Testis (tissue), 2 donors: Measurements from ENCODE around the gene EXOSC1.
"Not testable (repeated sequence)": the region's sequence is repeated elsewhere in the genome, so short reads cannot be mapped to it uniquely, and the experiment has no call there.

Experiments used
- POLR2A ChIP-seq: fragments of 450-650 bp; IDR thresholded peaks from one replicate; pipeline ENCODE4 v1.6.1; 2017; ENCODE audit warnings: antibody characterized with exemption, mild to moderate bottlenecking, moderate library complexity
- TF ChIP-seq, protein P1 (sequence below), 3 experiments: fragments of 450-650 bp in 2 of 3; fragments of 200-600 bp in 1 of 3; sonication (generic) in 1 of 3; IDR thresholded peaks; one replicate each; pipeline ENCODE4 v1.5.1; 2016 to 2019; ENCODE audit warnings: antibody characterized with exemption in 3 of 3, mild to moderate bottlenecking in 2 of 3, moderate library complexity in 1 of 3

DNA sequence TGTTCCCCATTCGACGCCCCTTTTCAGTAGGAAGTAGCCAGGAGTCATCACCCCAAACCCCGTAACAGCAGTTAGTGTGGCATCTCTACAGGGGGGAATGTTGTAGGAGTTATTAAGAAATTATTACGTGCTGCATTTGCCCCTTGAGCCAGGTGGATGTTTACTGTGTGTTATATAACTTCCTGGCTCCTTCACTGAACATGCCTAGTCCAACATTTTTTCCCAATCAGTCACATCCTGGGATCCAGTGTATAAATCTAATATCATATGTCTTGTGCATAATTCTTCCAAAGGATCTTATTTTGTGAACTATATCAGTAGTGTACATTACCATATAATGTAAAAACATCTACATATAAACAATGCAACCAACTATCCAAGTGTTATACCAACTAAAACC, 33.6 kb upstream of the EXOSC1 start:
- TF ChIP-seq, protein P1, sequence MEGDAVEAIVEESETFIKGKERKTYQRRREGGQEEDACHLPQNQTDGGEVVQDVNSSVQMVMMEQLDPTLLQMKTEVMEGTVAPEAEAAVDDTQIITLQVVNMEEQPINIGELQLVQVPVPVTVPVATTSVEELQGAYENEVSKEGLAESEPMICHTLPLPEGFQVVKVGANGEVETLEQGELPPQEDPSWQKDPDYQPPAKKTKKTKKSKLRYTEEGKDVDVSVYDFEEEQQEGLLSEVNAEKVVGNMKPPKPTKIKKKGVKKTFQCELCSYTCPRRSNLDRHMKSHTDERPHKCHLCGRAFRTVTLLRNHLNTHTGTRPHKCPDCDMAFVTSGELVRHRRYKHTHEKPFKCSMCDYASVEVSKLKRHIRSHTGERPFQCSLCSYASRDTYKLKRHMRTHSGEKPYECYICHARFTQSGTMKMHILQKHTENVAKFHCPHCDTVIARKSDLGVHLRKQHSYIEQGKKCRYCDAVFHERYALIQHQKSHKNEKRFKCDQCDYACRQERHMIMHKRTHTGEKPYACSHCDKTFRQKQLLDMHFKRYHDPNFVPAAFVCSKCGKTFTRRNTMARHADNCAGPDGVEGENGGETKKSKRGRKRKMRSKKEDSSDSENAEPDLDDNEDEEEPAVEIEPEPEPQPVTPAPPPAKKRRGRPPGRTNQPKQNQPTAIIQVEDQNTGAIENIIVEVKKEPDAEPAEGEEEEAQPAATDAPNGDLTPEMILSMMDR (IDR thresholded peaks at IDR 0.05) = not testable (repeated sequence)
- TF ChIP-seq POLR2A = not testable (repeated sequence)
